GM21515 (cell line): Measurements from ENCODE around the gene KRT6C.
"Not testable (repeated sequence)": the region's sequence is repeated elsewhere in the genome, so short reads cannot be mapped to it uniquely, and the experiment has no call there.

ENCODE experiments used
- ATAC-seq: cut with Tn5 transposase; IDR thresholded peaks from one replicate; pipeline ENCODE4 v1.9.1; 2021; ENCODE audit not compliant: unreplicated experiment

Gene KRT6C

GRCh38 chr12:52461693-52462092 is 11.9 kb downstream of the KRT6C start:
- no peak for ATAC-seq

GRCh38 chr12:52458861-52459260 is 14.7 kb downstream of the KRT6C start:
- ATAC-seq, result no peak

- ATAC-seq, result no peak
Measured at GRCh38 chr12:52455821-52456220, 17.8 kb downstream of the KRT6C start.

GRCh38 chr12:52454411-52455201 is 19.0 kb downstream of the KRT6C start:
- ATAC-seq, result no peak

GRCh38 chr12:52452101-52452500 is 21.5 kb downstream of the KRT6C start, which contains the start of gene KRT6B:
Gene KRT6B (minus strand): TSS chr12:52452146. CDS start chr12:52452078, 68 bp downstream.
- ATAC-seq, result no peak

- ATAC-seq, result no peak
Measured at GRCh38 chr12:52448228-52448627, 25.4 kb downstream of the KRT6C start.

GRCh38 chr12:52447196-52447595 is 26.4 kb downstream of the KRT6C start:
- not testable (repeated sequence) for ATAC-seq

- ATAC-seq, result no peak
Measured at GRCh38 chr12:52446367-52447045, 27.1 kb downstream of the KRT6C start.

- ATAC-seq, result no peak
Measured at GRCh38 chr12:52445876-52446275, 27.7 kb downstream of the KRT6C start.

GRCh38 chr12:52444647-52445595 is 28.7 kb downstream of the KRT6C start:
- ATAC-seq, result no peak

- ATAC-seq, result no peak
Measured at GRCh38 chr12:52443966-52444365, 29.6 kb downstream of the KRT6C start.

- no peak for ATAC-seq
Measured at GRCh38 chr12:52442600-52443061, 31.0 kb downstream of the KRT6C start.

GRCh38 chr12:52441320-52441911 is 32.2 kb downstream of the KRT6C start:
- no peak for ATAC-seq

GRCh38 chr12:52440821-52441319 is 32.7 kb downstream of the KRT6C start:
- no peak for ATAC-seq

- no peak for ATAC-seq
Measured at GRCh38 chr12:52439845-52440244, 33.8 kb downstream of the KRT6C start.

GRCh38 chr12:52439420-52439819 is 34.2 kb downstream of the KRT6C start:
- no peak for ATAC-seq

GRCh38 chr12:52438305-52439301 is 35.0 kb downstream of the KRT6C start:
- no peak for ATAC-seq

GRCh38 chr12:52437508-52437907 is 36.1 kb downstream of the KRT6C start:
- ATAC-seq, result no peak

GRCh38 chr12:52436828-52437474 is 36.7 kb downstream of the KRT6C start:
- ATAC-seq, result no peak
